ENCODE data around the gene NAV3.

NAV3 gene

GRCh38 chr12:78086553-78087362 is 256.1 kb downstream of the NAV3 start:
- Histone ChIP-seq H3K27me3 (ENCODE audit: insufficient read depth, poor library complexity, severe bottlenecking) (no peaks in the 10 kb centered on the region), H3K4me3 (replicated peaks; ENCODE audit: insufficient read depth, low read length) (no peak overlapping the region), H3K27ac (replicated peaks) (no peak overlapping the region)
- TF ChIP-seq REST (IDR thresholded peaks at IDR 0.05; ENCODE audit: insufficient replicate concordance, low read depth) (no peak), CTCF (IDR thresholded peaks at IDR 0.05; ENCODE audit: insufficient read depth, low read length) (no peak), POLR2AphosphoS5 (IDR thresholded peaks at IDR 0.05; ENCODE audit: low read depth) (no peak), SPI1 (IDR thresholded peaks at IDR 0.05; ENCODE audit: borderline replicate concordance, low read depth) (no peak), GABPA (IDR thresholded peaks at IDR 0.05; ENCODE audit: low read depth) (no peak)
- DNase-seq (ENCODE audit: low read depth in 1 of 2, low spot score in 1 of 2), result no peak

GRCh38 chr12:78087363-78087675 is 256.6 kb downstream of the NAV3 start:
- no peak overlapping the region for H3K27ac ChIP-seq (replicated peaks)
- DNase-seq (ENCODE audit: low read depth in 1 of 2, low spot score in 1 of 2), result no peak
- no peak for TF ChIP-seq CTCF (IDR thresholded peaks at IDR 0.05; ENCODE audit: insufficient read depth, low read length)
- no peak for TF ChIP-seq SPI1 (IDR thresholded peaks at IDR 0.05; ENCODE audit: borderline replicate concordance, low read depth)
- TF ChIP-seq POLR2AphosphoS5 (IDR thresholded peaks at IDR 0.05; ENCODE audit: low read depth), result no peak
- no peak for TF ChIP-seq GABPA (IDR thresholded peaks at IDR 0.05; ENCODE audit: low read depth)
- no peak for TF ChIP-seq REST (IDR thresholded peaks at IDR 0.05; ENCODE audit: insufficient replicate concordance, low read depth)
- H3K27me3 ChIP-seq (ENCODE audit: insufficient read depth, poor library complexity, severe bottlenecking), result no peaks in the 10 kb centered on the region
- no peak overlapping the region for H3K4me3 ChIP-seq (replicated peaks; ENCODE audit: insufficient read depth, low read length)

- H3K4me3 ChIP-seq (replicated peaks; ENCODE audit: insufficient read depth, low read length), result no peak overlapping the region
- DNase-seq (ENCODE audit: low read depth in 1 of 2, low spot score in 1 of 2), result no peak
- no peak overlapping the region for H3K27ac ChIP-seq (replicated peaks)
- TF ChIP-seq POLR2AphosphoS5 (IDR thresholded peaks at IDR 0.05; ENCODE audit: low read depth) (no peak), GABPA (IDR thresholded peaks at IDR 0.05; ENCODE audit: low read depth) (no peak)
- no peaks in the 10 kb centered on the region for H3K27me3 ChIP-seq (ENCODE audit: insufficient read depth, poor library complexity, severe bottlenecking)
Measured at GRCh38 chr12:78088391-78088832, 257.7 kb downstream of the NAV3 start.

- Histone ChIP-seq H3K27ac (replicated peaks) (no peak overlapping the region), H3K4me3 (replicated peaks; ENCODE audit: insufficient read depth, low read length) (no peak overlapping the region), H3K27me3 (ENCODE audit: insufficient read depth, poor library complexity, severe bottlenecking) (no peaks in the 10 kb centered on the region)
- no peak for TF ChIP-seq GABPA (IDR thresholded peaks at IDR 0.05; ENCODE audit: low read depth)
- no peak for DNase-seq (ENCODE audit: low read depth in 1 of 2, low spot score in 1 of 2)
Measured at GRCh38 chr12:78090266-78090665, 259.6 kb downstream of the NAV3 start.

GRCh38 chr12:78095623-78096022 is 264.9 kb downstream of the NAV3 start:
- no peak for TF ChIP-seq GABPA (IDR thresholded peaks at IDR 0.05; ENCODE audit: low read depth)
- no peak overlapping the region for H3K27ac ChIP-seq (replicated peaks)
- no peak for DNase-seq (ENCODE audit: low read depth in 1 of 2, low spot score in 1 of 2)
- H3K27me3 ChIP-seq (ENCODE audit: insufficient read depth, poor library complexity, severe bottlenecking), result no peaks in the 10 kb centered on the region
- H3K4me3 ChIP-seq (replicated peaks; ENCODE audit: insufficient read depth, low read length), result no peak overlapping the region

All from HL-60 (cell line).